CD4-positive, alpha-beta T cell (primary cell): ENCODE data around the gene N4BP2. TPM values are rescaled to one million over a fixed set of nuclear protein-coding genes. Genes with fewer than 3 reads are reported as not detected.
A peak's percentile ranks its signal among the peaks of the same experiment; 100 is the strongest.

Source experiments
- ATAC-seq: fragments of 200-7000 bp; cut with Tn5 transposase; one replicate; pipeline ENCODE4 v1.10.0; 2022; ENCODE audit warnings: mild to moderate bottlenecking; ENCODE audit not compliant: poor library complexity
- CTCF ChIA-PET: fragments of 350-600 bp; sonication (Branson Sonifier 250); formaldehyde crosslinking; loops from one replicate; lab custom pipeline; 2021; ENCODE audit warnings: antibody characterized with exemption, inconsistent platforms; lab: Charles Lee
- POLR2A ChIA-PET: fragments of 350-600 bp; sonication (Branson Sonifier 250); formaldehyde crosslinking; loops from one replicate; lab custom pipeline; 2021; ENCODE audit warnings: antibody characterized with exemption, inconsistent platforms; lab: Charles Lee
- DNase-seq, 14 experiments: peaks; one replicate each; pipeline ENCODE4 v3.0.0-alpha.2; 2013 to 2020; ENCODE audit warnings: mixed read lengths in 2 of 14
- H3K27ac ChIP-seq, 2 donors: one replicate each; pipeline versions ENCODE4 v1.5.1 to v1.7.0; 2013; ENCODE audit warnings: low read length in 2 of 2, low read depth in 1 of 2, mild to moderate bottlenecking in 1 of 2
- H3K27me3 ChIP-seq, 2 experiments: 1 replicate in 1 of 2; 2 replicates in 1 of 2; pipeline versions ENCODE4 v1.6.1 to v1.7.0; 2013; ENCODE audit warnings: low read length in 2 of 2, control low read depth in 1 of 2, mild to moderate bottlenecking in 1 of 2, moderate library complexity in 1 of 2; ENCODE audit not compliant: insufficient read depth in 2 of 2, control insufficient read depth in 1 of 2
- H3K36me3 ChIP-seq: one replicate; pipeline ENCODE4 v1.6.1; 2013; ENCODE audit warnings: low read length, control low read depth; ENCODE audit not compliant: insufficient read depth
- H3K4me1 ChIP-seq: one replicate; pipeline ENCODE4 v1.6.1; 2013; ENCODE audit warnings: low read length, control low read depth; ENCODE audit not compliant: insufficient read depth
- H3K4me3 ChIP-seq: one replicate; pipeline ENCODE4 v1.5.1; 2013; ENCODE audit warnings: mild to moderate bottlenecking, low read length, moderate library complexity
- H3K9me3 ChIP-seq, 2 experiments: 1 replicate in 1 of 2; 2 replicates in 1 of 2; pipeline versions ENCODE4 v1.6.1 to v1.7.0; 2013; ENCODE audit warnings: low read length in 2 of 2, mild to moderate bottlenecking in 2 of 2, control low read depth in 1 of 2, moderate library complexity in 1 of 2; ENCODE audit not compliant: control insufficient read depth in 1 of 2, insufficient read depth in 1 of 2
- H3K27ac Mint-ChIP-seq: one replicate; pipeline ENCODE4 v1.8.0; 2020; ENCODE audit warnings: mixed read lengths
- H3K27me3 Mint-ChIP-seq: one replicate; pipeline ENCODE4 v1.8.0; 2021; ENCODE audit warnings: mixed read lengths
- H3K36me3 Mint-ChIP-seq: one replicate; pipeline ENCODE4 v1.8.0; 2021; ENCODE audit warnings: low read depth, mixed read lengths
- H3K4me1 Mint-ChIP-seq: one replicate; pipeline ENCODE4 v1.8.0; 2021; ENCODE audit warnings: low read depth, mixed read lengths
- H3K4me3 Mint-ChIP-seq: one replicate; pipeline ENCODE4 v1.8.0; 2020; ENCODE audit warnings: mild to moderate bottlenecking, mixed read lengths
- H3K9me3 Mint-ChIP-seq: one replicate; pipeline ENCODE4 v1.8.0; 2020; ENCODE audit warnings: mixed read lengths
- intact Hi-C, 2 experiments: fragments of 100-400 bp; cut with DNase I in 1 of 2; cut with micrococcal nuclease in 1 of 2; formaldehyde crosslinking; loops; one replicate each; pipeline versions ENCODE4 v1.15.1 to v1.9.0; 2023 to 2025; cut with DNase I, micrococcal nuclease
- total RNA-seq, 174 experiments: library from RNA in 2 of 174; stranded (reverse) in 2 of 174; gene quantifications; one replicate each; pipeline ENCODE4 v1.2.3 and lab custom pipeline; 2021 to 2026
- TF ChIP-seq, protein P1 (sequence below): fragments of 200-600 bp; IDR thresholded peaks from one replicate; pipeline ENCODE4 v1.8.0; 2022; ENCODE audit warnings: antibody characterized with exemption, mild to moderate bottlenecking

The N4BP2 gene
- total RNA-seq, 2 experiments from 2014 or later: 21.7 to 25.2 TPM

DNA sequence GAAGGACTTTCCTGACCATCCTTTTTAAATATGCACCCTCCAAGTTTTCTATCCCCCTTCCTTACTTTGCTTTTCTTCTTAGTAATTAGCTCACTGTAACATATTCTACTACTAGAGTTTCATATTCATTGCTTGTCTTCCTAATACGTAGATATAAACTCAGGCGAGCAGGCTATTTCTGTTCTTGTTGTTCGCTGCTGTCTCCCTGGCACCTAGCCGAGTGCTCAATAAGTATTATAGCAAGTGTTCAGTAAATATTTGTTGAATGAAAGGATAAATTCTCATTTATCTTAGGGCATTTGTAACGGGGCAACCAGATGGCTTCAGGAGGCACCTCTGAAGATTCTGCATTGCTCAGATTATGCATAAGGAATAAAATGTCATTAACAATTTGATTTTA is 133.4 kb downstream of the N4BP2 start:
- H3K4me1 Mint-ChIP-seq: peaks cover 77% of the 10 kb centered on the region
- Histone ChIP-seq H3K4me1 (peaks cover 29% of the 10 kb centered on the region), H3K4me3 (no peak overlapping the region), H3K27ac (peak overlapping the region; percentile 19 to 32), H3K9me3 (no peaks in the 10 kb centered on the region), H3K27me3 (no peaks in the 10 kb centered on the region), H3K36me3 (no peaks in the 10 kb centered on the region)
- ATAC-seq (no peak), DNase-seq (no peak)
- POLR2A ChIA-PET: interaction anchor here (1.1 to 11.6 kb wide), 10 partner anchors 10 to 118 kb away, joined by 3 to 156 read pairs (median 4); no protein-coding TSS in a partner anchor
- CTCF ChIA-PET: interaction anchor here (0.6 to 3.5 kb wide), 5 partner anchors 24 to 136 kb away, joined by 3 to 19 read pairs (median 5); no protein-coding TSS in a partner anchor
- TF ChIP-seq, protein P1, sequence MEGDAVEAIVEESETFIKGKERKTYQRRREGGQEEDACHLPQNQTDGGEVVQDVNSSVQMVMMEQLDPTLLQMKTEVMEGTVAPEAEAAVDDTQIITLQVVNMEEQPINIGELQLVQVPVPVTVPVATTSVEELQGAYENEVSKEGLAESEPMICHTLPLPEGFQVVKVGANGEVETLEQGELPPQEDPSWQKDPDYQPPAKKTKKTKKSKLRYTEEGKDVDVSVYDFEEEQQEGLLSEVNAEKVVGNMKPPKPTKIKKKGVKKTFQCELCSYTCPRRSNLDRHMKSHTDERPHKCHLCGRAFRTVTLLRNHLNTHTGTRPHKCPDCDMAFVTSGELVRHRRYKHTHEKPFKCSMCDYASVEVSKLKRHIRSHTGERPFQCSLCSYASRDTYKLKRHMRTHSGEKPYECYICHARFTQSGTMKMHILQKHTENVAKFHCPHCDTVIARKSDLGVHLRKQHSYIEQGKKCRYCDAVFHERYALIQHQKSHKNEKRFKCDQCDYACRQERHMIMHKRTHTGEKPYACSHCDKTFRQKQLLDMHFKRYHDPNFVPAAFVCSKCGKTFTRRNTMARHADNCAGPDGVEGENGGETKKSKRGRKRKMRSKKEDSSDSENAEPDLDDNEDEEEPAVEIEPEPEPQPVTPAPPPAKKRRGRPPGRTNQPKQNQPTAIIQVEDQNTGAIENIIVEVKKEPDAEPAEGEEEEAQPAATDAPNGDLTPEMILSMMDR: no peak
- H3K4me3 Mint-ChIP-seq: peak overlapping the region; percentile 94
- no peaks in the 10 kb centered on the region for H3K9me3 Mint-ChIP-seq
- peaks cover 15% of the 10 kb centered on the region for H3K36me3 Mint-ChIP-seq
- H3K27ac Mint-ChIP-seq: peak overlapping the region; percentile 99
- intact Hi-C loops: loop anchor here (5.0 kb wide), 2 partner anchors 38 to 133 kb away; partner anchors contain the start of gene N4BP2 (in 1 of the 2)
- H3K27me3 Mint-ChIP-seq: peaks cover 5% of the 10 kb centered on the region

DNA sequence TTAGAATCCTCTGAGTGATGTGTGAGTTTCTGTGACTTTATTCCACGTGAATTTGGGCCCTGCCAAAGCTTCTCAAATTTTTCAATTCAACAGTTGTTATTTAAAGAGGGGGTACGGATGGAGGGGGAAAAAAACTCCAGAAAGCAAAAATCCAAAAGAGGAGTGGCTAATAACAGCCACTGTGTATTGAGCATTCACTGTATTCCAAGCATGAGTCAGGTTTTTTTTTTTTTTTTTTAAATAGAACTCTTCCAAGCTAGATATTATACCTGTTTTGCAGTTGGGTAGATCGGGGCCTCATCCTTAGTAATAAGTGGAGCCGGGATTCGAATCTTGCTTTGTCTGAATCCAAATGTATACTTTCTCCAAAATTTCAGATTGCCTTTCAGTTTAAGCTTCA is 133.8 kb downstream of the N4BP2 start:
- Histone ChIP-seq H3K27me3 (no peaks in the 10 kb centered on the region), H3K4me1 (peaks cover 34% of the 10 kb centered on the region), H3K27ac (peak overlapping the region; percentile 32 to 99), H3K4me3 (peak overlapping the region; percentile 74), H3K36me3 (no peaks in the 10 kb centered on the region), H3K9me3 (no peaks in the 10 kb centered on the region)
- no peaks in the 10 kb centered on the region for H3K9me3 Mint-ChIP-seq
- H3K4me3 Mint-ChIP-seq: peak overlapping the region; percentile 94
- ChIA-PET POLR2A (interaction anchor here (1.1 to 11.6 kb wide), 15 partner anchors 9 to 127 kb away, joined by 3 to 156 read pairs (median 7); no protein-coding TSS in a partner anchor), CTCF (interaction anchor here (0.6 to 3.5 kb wide), 6 partner anchors 24 to 136 kb away, joined by 3 to 19 read pairs (median 4); no protein-coding TSS in a partner anchor)
- intact Hi-C loops: loop anchor here (5.0 kb wide), 2 partner anchors 38 to 133 kb away; partner anchors contain the start of gene N4BP2 (in 1 of the 2)
- no peak for DNase-seq
- ATAC-seq: no peak
- H3K36me3 Mint-ChIP-seq: peaks cover 15% of the 10 kb centered on the region
- peak overlapping the region; percentile 99 for H3K27ac Mint-ChIP-seq
- H3K4me1 Mint-ChIP-seq: peaks cover 80% of the 10 kb centered on the region
- TF ChIP-seq, protein P1: no peak
- H3K27me3 Mint-ChIP-seq: peaks cover 5% of the 10 kb centered on the region

DNA sequence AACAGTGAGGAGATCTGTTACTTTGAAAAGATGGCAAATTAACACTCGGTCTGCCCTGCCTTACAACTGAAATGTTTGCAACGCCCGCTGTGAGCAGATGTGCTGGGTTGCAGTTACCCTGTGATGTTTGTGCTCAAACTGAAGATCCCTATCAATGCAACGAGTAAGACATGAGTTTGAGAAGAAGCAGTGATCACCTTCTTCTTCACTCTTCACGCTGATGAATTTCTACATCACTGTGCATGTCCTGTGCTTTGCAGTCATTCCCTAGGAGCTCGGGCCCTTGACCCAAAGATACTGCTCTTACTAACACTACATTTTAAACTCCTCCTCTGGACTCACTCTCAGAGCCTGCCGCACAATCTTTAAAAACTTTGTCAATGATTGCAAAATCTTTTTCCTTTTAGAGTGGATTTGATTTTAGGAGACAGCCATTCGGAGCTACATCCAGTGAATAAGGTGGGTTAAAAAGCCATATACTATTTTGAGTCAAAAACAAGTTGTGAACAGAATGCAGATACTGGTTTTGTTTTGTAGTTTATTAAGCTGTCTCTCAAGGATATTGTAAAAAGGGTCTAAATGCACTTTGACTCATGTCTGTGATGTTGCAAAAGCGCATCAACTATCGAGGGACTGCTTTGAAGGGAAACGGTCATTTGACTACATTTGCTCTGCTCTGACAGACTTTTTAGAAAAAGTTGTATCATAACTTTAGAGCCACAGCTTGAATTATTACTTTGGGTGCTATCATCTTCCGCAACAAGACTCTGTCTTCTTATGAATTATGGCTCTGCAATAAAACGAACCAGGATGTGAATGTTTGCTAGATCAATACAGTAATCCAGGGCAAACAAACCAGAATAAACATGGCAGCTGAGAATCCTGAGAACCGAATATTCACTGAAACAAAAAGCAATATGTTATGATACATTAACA is 134.5 kb downstream of the N4BP2 start:
- peak in 7 of 14 experiments; percentile 32 to 68 (median 47) for DNase-seq
- peak overlapping the region; percentile 99 for H3K27ac Mint-ChIP-seq

More for the DNA sequence above, 134.5 kb downstream of the N4BP2 start:
- CTCF ChIA-PET: interaction anchor here (0.5 to 3.5 kb wide), 6 partner anchors 33 to 135 kb away, joined by 3 to 19 read pairs (median 4); no protein-coding TSS in a partner anchor
- TF ChIP-seq, protein P1: no peak
- no peaks in the 10 kb centered on the region for H3K36me3 ChIP-seq
- POLR2A ChIA-PET: interaction anchor here (0.6 to 11.6 kb wide), 25 partner anchors 9 to 664 kb away, joined by 3 to 156 read pairs (median 5); partner anchors contain the start of genes N4BP2, UBE2K and UGDH
- peak overlapping the region; percentile 74 for H3K4me3 ChIP-seq
- peaks cover 5% of the 10 kb centered on the region for H3K27me3 Mint-ChIP-seq
- peaks cover 40% of the 10 kb centered on the region for H3K4me1 ChIP-seq
- H3K27ac ChIP-seq: peak overlapping the region; percentile 19 to 99
- peaks cover 15% of the 10 kb centered on the region for H3K36me3 Mint-ChIP-seq
- H3K4me1 Mint-ChIP-seq: peaks cover 82% of the 10 kb centered on the region
- intact Hi-C loops: loop anchor here (1.0 to 5.0 kb wide), 3 partner anchors 39 to 134 kb away; partner anchors contain the start of gene N4BP2 (in 1 of the 2)
- ATAC-seq: peak; percentile 43
- H3K27me3 ChIP-seq: no peaks in the 10 kb centered on the region
- no peaks in the 10 kb centered on the region for H3K9me3 ChIP-seq
- H3K4me3 Mint-ChIP-seq: peak overlapping the region; percentile 94
- H3K9me3 Mint-ChIP-seq: no peaks in the 10 kb centered on the region
